SJSA1 (cell line): Measurements from ENCODE around the gene BAG2. TPM values are rescaled to one million over a fixed set of nuclear protein-coding genes. Genes with fewer than 3 reads are reported as not detected.
A peak's percentile ranks its signal among the peaks of the same experiment; 100 is the strongest.

ENCODE experiments used
- DNase-seq, 2 experiments: peaks; one replicate each; pipeline ENCODE4 v3.0.0-alpha.2; 2015 to 2020; ENCODE audit warnings: low spot score in 2 of 2, low read depth in 1 of 2
- H3K27ac ChIP-seq: fragments of 250-450 bp; sonication (Bioruptor Pico); 2 replicates; pipeline ENCODE4 v1.5.1; 2020; ENCODE audit warnings: mild to moderate bottlenecking, moderate library complexity
- H3K27me3 ChIP-seq: fragments of 250-450 bp; sonication (Bioruptor Pico); replicated peaks from 2 replicates; pipeline ENCODE4 v1.5.1; 2020; ENCODE audit warnings: mild to moderate bottlenecking, moderate library complexity
- H3K36me3 ChIP-seq: fragments of 250-450 bp; sonication (Bioruptor Pico); 2 replicates; pipeline ENCODE4 v1.5.1; 2020; ENCODE audit warnings: mild to moderate bottlenecking
- H3K4me1 ChIP-seq: fragments of 250-450 bp; sonication (Bioruptor Pico); replicated peaks from 2 replicates; pipeline ENCODE4 v1.6.1; 2021; ENCODE audit warnings: mild to moderate bottlenecking
- H3K4me3 ChIP-seq: fragments of 250-450 bp; sonication (Bioruptor Pico); 2 replicates; pipeline ENCODE4 v1.5.1; 2020; ENCODE audit warnings: mild to moderate bottlenecking
- H3K9me3 ChIP-seq: fragments of 250-450 bp; sonication (Bioruptor Pico); replicated peaks from 2 replicates; pipeline ENCODE4 v1.5.1; 2020; ENCODE audit warnings: mild to moderate bottlenecking
- total RNA-seq: library from RNA; depleted of rRNA; stranded (reverse); fragments of >200 nt; shearing (Covaris generic); gene quantifications from 2 replicates; pipeline ENCODE4 v1.2.3, GENCODE V29; 2014; rRNA removed

The BAG2 gene
- 22.7 and 32.8 TPM in 2 replicates for total RNA-seq

DNA sequence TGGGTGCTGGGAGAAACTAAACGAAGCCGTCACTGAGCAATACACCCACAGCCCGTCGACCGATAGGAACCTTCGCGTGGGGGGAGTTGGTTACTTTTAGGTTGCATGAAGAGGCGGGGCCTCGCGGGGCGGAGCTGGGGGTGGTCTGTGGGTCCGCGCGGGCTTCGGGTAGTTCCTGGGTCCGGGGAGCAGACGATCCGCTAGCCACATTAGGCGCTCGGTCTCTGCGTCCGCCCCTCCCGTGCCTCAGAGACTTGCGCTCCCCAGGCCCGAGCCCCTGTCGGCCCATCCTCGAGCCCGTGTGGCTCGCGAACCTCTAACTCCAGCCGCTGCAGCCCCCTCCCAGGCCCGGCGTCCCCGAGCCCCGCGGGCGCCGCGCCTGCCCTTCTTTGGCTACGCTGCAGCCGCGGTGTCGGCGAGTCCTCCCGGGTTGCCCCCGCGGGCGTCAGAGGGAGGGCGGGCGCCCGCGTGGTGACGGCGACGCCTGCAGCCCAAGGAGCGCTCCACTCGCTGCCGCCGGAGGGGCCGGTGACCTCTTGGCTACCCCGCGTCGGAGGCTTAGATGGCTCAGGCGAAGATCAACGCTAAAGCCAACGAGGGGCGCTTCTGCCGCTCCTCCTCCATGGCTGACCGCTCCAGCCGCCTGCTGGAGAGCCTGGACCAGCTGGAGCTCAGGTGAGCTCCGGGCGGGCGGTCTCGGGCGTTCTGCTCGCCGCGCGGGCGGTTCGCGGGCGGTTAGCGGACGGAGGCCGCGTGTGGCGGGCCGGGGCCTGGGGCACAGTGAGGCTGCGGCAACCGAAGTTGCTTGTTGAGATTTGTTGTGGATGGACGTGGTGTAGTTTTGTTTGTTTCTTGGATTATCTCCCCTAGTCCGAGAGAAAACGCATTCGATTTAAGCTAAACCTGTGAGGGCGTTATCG, at the start of gene BAG2:
Gene BAG2, plus strand, starts transcription at position 191 of the 920 bp plus-strand sequence. Its CDS starts 372 bp downstream, at position 563.
- Histone ChIP-seq H3K9me3 (no peaks in the 10 kb centered on the region), H3K36me3 (peaks cover 46% of the 10 kb centered on the region), H3K4me1 (0 out of 2 replicates have a peak, but pooled peaks cover 8% of the 10 kb centered on the region), H3K27me3 (no peaks in the 10 kb centered on the region), H3K27ac (peak within 1 kb of the TSS; percentile 82), H3K4me3 (peak within 1 kb of the TSS; percentile 80)
- DNase-seq: peak; percentile 96

DNA sequence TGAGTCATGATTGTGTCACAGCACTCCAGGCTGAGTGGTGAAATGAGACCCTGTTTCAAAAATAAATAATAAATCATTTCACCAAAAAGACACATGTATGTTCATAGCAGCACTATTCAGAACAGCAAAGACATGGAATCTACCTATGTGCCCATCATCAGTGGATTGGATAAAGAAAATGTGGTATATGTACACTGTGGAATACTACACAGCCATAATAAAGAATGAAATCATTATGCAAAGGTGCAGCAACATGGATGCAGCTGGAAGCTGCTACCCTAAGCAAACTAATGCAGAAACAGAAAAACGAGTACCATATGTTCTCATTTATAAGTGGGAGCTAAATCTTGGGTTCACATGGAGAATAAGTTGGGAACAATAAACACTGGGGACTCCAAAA, 49.0 kb upstream of the BAG2 start:
- Histone ChIP-seq H3K36me3 (peaks cover 12% of the 10 kb centered on the region), H3K4me3 (no peak overlapping the region), H3K27ac (no peak overlapping the region), H3K9me3 (no peaks in the 10 kb centered on the region), H3K4me1 (no peaks in the 10 kb centered on the region), H3K27me3 (no peaks in the 10 kb centered on the region)
- no peak for DNase-seq

DNA sequence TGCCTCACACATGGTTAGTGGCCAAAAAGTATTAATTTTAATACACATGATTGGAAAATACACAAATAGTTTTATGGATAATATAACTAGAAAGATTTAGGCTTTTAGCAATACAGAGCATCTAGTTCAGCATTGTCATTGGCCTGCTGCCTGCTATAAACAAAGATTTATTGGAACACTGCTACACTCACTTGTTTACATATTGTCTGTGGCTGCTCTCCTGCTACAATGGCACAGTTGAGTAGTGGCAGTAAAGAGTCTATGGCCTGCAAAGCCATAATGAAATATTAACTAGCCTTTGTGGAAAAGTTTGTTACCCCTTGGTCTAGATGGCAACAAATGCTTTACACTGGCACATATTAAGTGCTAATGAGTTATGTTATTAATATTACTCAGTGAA, 44.4 kb upstream of the BAG2 start:
- no peak overlapping the region for H3K4me3 ChIP-seq
- no peak overlapping the region for H3K27ac ChIP-seq
- no peaks in the 10 kb centered on the region for H3K4me1 ChIP-seq
- no peaks in the 10 kb centered on the region for H3K9me3 ChIP-seq
- no peaks in the 10 kb centered on the region for H3K27me3 ChIP-seq
- DNase-seq: no peak
- peaks cover 8% of the 10 kb centered on the region for H3K36me3 ChIP-seq

DNA sequence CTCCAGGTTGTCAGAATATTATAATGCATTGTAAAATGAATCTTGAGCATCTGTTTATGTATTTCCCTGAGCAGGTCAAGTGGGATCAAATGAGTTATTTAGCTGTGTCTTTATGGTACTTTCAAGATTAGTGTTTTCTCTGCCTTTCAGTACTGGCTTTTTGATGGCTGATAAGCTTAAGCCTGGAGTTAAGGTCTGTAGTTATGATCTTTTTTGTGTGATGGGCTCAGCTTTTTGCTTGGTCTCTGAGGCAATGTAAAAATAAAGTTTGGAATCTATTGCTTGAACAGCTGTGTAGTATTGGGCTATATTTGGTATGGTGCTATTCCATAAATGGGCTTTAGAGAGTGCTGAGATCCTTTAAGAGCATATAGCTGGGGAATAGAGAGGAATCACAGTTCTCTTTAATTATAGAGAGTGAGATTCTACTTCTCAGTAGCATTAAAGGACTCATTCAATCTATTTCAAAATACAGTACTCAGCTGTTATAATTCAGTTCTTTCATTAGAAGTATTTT, 41.4 kb upstream of the BAG2 start:
- Histone ChIP-seq H3K36me3 (peaks cover 10% of the 10 kb centered on the region), H3K4me3 (no peak overlapping the region), H3K27ac (no peak overlapping the region), H3K9me3 (no peaks in the 10 kb centered on the region), H3K4me1 (no peaks in the 10 kb centered on the region), H3K27me3 (no peaks in the 10 kb centered on the region)
- no peak for DNase-seq

DNA sequence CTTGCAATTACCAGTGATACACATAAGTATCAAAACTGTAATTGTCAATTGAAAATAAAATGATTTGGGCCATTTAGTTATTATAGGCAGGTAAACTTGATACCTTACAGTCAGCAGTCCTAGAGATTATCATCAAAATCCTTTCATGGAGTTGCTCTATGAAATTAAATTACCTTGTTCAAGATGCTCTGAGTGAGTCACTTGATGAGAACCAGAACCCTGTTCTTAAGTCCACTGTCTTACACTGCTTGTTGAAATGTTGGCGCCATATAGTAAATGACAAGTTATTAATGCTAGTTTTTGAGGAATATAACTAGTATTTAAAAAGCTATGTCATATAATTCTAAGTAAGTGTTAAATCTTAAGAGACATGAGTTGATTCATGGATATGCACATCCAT, 37.2 kb upstream of the BAG2 start:
- Histone ChIP-seq H3K4me3 (no peak overlapping the region), H3K27me3 (no peaks in the 10 kb centered on the region), H3K4me1 (no peaks in the 10 kb centered on the region), H3K36me3 (peaks cover 19% of the 10 kb centered on the region), H3K9me3 (no peaks in the 10 kb centered on the region), H3K27ac (no peak overlapping the region)
- DNase-seq: no peak

DNA sequence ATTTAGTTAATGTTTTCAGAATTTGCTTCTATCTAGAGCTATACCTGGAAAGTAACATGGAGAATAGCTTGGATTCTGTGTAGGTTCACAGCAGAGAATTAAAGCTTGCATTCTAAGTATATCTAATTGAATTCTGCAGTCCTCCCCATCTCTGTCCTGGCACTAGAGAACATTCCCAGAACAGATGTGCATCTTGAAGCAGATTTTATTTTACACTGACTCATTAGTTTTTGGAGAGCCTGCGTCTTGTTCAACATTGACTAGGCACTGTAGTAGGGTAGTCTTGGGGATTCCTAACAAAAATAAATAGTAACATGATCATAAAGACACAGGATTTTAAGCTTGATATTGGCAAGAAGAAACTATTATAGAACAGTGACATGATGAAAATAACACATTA, 36.2 kb upstream of the BAG2 start:
- Histone ChIP-seq H3K27ac (no peak overlapping the region), H3K27me3 (no peaks in the 10 kb centered on the region), H3K4me1 (peaks cover 4% of the 10 kb centered on the region), H3K4me3 (no peak overlapping the region), H3K9me3 (no peaks in the 10 kb centered on the region), H3K36me3 (peaks cover 19% of the 10 kb centered on the region)
- no peak for DNase-seq

DNA sequence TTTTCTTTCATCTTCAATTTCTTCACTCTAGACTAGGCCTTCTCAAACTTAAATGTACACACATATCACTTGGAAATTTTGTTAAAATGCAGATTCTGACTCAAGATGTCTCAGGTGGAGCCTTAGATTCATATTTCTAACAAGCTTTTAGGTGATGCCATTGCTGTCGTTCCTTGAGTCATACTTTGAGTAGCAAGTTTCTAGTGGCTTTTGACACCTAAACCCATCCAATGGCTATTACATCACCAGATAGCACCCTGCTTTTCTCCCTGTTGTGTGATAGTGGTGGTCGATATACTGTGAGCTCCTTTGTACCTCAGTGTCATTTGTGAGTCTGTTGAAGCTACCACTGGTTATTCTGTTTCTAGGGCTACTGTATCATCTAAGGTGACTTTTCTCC, 34.8 kb upstream of the BAG2 start:
- no peak overlapping the region for H3K27ac ChIP-seq

DNA sequence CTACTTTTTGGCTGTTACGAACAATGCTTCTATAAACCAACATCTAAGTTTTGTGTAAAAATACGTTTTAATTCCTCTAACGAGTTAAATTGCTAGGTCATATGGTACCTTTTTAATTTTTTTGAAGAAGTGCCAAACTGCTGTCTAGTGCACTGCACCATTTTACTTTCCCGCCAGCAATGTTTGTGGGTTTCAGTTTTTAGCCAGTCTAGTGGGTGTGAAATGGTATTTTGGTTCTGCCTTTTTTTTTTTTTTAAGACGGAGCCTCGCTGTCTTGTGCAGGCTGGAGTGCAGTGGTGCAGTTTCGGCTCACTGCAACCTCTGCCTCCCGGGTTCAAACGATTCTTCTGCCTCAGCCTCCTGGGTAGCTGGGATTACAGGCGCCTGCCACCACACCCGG, 34.1 kb upstream of the BAG2 start:
- DNase-seq: no peak
- Histone ChIP-seq H3K27me3 (no peaks in the 10 kb centered on the region), H3K4me3 (no peak overlapping the region), H3K36me3 (peaks cover 23% of the 10 kb centered on the region), H3K9me3 (no peaks in the 10 kb centered on the region), H3K27ac (no peak overlapping the region), H3K4me1 (peaks cover 24% of the 10 kb centered on the region)

More for the DNA sequence above, 34.8 kb upstream of the BAG2 start:
- no peaks in the 10 kb centered on the region for H3K27me3 ChIP-seq
- H3K9me3 ChIP-seq: no peaks in the 10 kb centered on the region
- peaks cover 21% of the 10 kb centered on the region for H3K36me3 ChIP-seq
- DNase-seq: no peak
- peaks cover 19% of the 10 kb centered on the region for H3K4me1 ChIP-seq
- H3K4me3 ChIP-seq: no peak overlapping the region

DNA sequence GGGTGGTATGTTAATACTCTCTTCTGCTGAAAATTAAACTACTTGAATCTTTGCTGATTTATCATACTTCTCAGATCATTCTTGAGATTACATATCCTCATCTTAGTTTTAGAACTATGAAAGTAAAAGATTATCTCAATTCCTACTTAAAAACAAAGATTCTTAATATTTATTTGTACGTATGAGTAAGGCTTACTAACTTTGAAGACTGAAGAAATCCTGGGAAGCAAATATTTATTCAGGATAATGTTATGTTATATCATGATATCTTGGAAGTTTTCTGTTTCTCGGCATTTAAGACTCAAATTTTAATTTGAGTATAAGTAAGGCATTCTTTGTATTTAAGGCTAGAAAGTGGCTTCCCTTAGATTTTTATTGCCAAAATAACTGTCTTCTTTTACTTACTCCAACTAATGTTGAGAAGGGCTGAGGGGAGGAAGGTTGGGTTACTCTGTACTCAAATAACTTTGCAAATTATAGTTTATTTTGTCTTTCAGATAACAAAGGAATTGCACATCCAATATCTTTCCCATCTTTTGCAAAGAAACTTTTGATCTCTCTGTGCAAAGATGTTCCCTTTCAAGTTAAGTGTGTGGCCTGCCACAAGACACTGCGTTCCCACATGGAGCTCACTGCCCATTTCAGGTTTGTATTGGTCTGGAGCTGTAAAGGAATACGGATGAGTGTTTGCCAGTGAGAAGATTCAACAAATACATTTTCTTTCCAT, 30.5 kb upstream of the BAG2 start:
- Histone ChIP-seq H3K4me1 (peaks cover 39% of the 10 kb centered on the region), H3K27ac (no peak overlapping the region), H3K9me3 (no peaks in the 10 kb centered on the region), H3K4me3 (no peak overlapping the region), H3K27me3 (no peaks in the 10 kb centered on the region), H3K36me3 (peaks cover 13% of the 10 kb centered on the region)
- peak in 1 of 2 experiments; percentile 28 for DNase-seq

DNA sequence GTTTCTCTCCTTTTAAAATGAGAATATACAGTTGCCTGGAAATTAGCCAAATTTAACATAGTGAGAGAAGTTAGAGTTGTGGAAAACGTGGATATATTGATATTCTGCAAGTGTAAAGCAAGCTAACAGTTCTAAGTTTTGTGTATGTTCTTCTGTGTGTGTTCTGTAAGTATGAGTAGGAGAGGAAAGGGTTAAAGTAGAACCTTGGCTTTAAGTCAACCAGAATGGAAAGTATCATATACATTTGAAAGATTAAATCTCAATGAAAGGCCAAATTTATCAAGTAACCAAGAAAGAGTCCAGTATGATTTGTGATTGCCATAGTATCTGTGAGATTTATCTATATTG, 30.0 kb upstream of the BAG2 start:
- Histone ChIP-seq H3K27me3 (no peaks in the 10 kb centered on the region), H3K27ac (no peak overlapping the region), H3K4me1 (peaks cover 44% of the 10 kb centered on the region), H3K4me3 (no peak overlapping the region), H3K36me3 (peaks cover 8% of the 10 kb centered on the region), H3K9me3 (no peaks in the 10 kb centered on the region)
- DNase-seq: no peak

DNA sequence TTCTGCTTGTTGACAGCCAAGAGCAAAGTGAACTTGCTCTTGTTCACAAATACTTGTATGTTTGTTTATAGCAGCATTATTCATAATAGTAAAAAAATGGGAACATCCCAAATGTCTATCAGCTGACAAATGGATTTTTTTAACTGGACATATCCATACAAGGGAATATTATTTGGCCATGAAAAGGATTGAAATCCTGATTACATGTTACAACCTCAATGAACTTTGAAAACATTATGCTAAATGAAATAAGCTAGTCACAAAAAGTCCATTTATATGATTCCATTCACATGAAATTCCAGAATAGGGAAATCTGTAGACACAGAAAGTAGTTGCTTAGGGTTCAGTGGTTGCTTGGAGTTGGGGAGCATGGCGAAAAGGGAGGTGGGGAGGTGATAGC, 28.4 kb upstream of the BAG2 start:
- peaks cover 58% of the 10 kb centered on the region for H3K4me1 ChIP-seq

DNA sequence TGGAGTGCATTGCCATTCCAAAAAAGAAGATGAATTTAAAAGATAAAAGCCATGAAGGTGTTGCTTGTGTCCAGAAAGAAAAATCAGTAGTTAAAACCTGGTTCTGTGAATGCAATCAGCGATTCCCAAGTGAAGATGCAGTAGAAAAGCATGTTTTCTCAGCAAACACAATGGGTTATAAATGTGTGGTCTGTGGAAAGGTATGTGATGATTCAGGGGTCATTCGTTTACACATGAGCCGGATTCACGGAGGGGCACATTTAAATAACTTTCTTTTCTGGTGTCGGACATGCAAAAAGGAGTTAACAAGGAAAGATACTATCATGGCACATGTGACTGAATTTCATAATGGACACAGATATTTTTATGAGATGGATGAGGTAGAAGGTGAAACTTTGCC, 24.7 kb upstream of the BAG2 start:
- Histone ChIP-seq H3K4me3 (no peak overlapping the region), H3K27me3 (no peaks in the 10 kb centered on the region), H3K27ac (peak overlapping the region; percentile 85), H3K9me3 (no peaks in the 10 kb centered on the region), H3K4me1 (peaks cover 39% of the 10 kb centered on the region), H3K36me3 (peaks cover 15% of the 10 kb centered on the region)
- peak; percentile 48 to 74 for DNase-seq

More for the DNA sequence above, 28.4 kb upstream of the BAG2 start:
- Histone ChIP-seq H3K27ac (no peak overlapping the region), H3K27me3 (no peaks in the 10 kb centered on the region), H3K9me3 (no peaks in the 10 kb centered on the region), H3K36me3 (peaks cover 14% of the 10 kb centered on the region), H3K4me3 (no peak overlapping the region)
- no peak for DNase-seq

DNA sequence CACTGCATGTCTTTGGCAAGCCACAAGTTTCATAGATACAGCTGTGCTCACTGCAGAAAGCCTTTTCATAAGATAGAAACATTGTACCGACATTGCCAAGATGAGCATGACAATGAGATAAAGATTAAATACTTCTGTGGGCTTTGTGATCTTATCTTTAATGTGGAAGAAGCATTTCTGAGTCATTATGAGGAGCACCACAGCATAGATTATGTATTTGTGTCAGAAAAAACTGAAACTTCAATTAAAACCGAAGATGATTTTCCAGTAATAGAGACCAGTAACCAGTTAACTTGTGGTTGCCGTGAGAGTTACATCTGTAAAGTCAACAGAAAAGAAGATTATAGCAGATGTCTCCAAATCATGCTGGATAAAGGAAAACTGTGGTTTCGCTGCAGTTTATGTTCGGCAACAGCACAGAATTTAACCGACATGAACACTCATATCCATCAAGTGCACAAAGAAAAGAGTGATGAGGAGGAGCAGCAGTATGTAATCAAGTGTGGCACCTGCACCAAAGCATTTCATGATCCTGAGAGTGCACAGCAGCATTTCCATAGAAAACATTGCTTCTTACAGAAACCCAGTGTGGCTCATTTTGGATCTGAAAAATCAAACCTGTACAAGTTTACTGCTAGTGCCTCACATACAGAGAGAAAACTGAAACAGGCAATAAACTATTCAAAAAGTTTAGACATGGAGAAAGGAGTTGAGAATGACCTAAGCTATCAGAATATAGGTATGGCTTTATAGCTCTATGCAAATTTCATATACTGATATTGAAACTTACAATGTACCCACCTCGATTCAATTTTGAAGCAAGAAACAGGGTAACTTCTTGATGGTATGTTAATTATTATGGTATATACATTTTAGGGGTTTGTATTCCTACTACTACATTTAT, 23.9 kb upstream of the BAG2 start:
- peaks cover 34% of the 10 kb centered on the region for H3K4me1 ChIP-seq
- no peaks in the 10 kb centered on the region for H3K27me3 ChIP-seq
- H3K27ac ChIP-seq: peak overlapping the region; percentile 85
- DNase-seq: peak in 1 of 2 experiments; percentile 26
- no peaks in the 10 kb centered on the region for H3K9me3 ChIP-seq
- H3K36me3 ChIP-seq: peaks cover 14% of the 10 kb centered on the region
- no peak overlapping the region for H3K4me3 ChIP-seq
